Neural progenitor cell (in vitro differentiated cells): ENCODE results near the gene ZNF689. TPM values are rescaled to one million over a fixed set of nuclear protein-coding genes. Genes with fewer than 3 reads are reported as not detected.

Source experiments
- DNase-seq: peaks from one replicate; pipeline ENCODE4 v3.0.0-alpha.2; 2016; ENCODE audit warnings: low spot score
- H2AFZ ChIP-seq: fragments of 200-600 bp; sonication (generic); replicated peaks from 2 replicates; pipeline ENCODE4 v1.6.1; 2016; ENCODE audit warnings: antibody characterized with exemption
- H3F3A ChIP-seq: fragments of 200-600 bp; sonication (generic); 2 replicates; pipeline ENCODE4 v1.6.1; 2016; ENCODE audit warnings: antibody characterized with exemption, low read depth
- H3K27ac ChIP-seq: fragments of 200-600 bp; sonication (generic); 2 replicates; pipeline ENCODE4 v1.5.1; 2016; ENCODE audit warnings: mild to moderate bottlenecking
- H3K27me3 ChIP-seq: fragments of 200-600 bp; sonication (generic); 2 replicates; pipeline ENCODE4 v1.6.1; 2016; ENCODE audit warnings: mild to moderate bottlenecking, moderate library complexity
- H3K36me3 ChIP-seq: fragments of 200-600 bp; sonication (generic); 2 replicates; pipeline ENCODE4 v1.5.1; 2016
- H3K4me1 ChIP-seq: fragments of 200-600 bp; sonication (generic); 2 replicates; pipeline ENCODE4 v1.6.1; 2016; ENCODE audit warnings: mixed run types
- H3K4me2 ChIP-seq: fragments of 200-600 bp; sonication (generic); 2 replicates; pipeline ENCODE4 v1.6.1; 2016
- H3K4me3 ChIP-seq: fragments of 200-600 bp; sonication (generic); 2 replicates; pipeline ENCODE4 v1.5.1; 2016
- H3K79me2 ChIP-seq: fragments of 200-600 bp; sonication (generic); 2 replicates; pipeline ENCODE4 v1.6.1; 2016; ENCODE audit warnings: low read depth
- H3K9ac ChIP-seq: fragments of 200-600 bp; sonication (generic); 2 replicates; pipeline ENCODE4 v1.6.1; 2016
- H3K9me3 ChIP-seq: fragments of 200-600 bp; sonication (generic); 2 replicates; pipeline ENCODE4 v1.5.1; 2016; ENCODE audit warnings: low read depth
- H4K20me1 ChIP-seq: fragments of 200-600 bp; sonication (generic); 2 replicates; pipeline ENCODE4 v1.6.1; 2016; ENCODE audit warnings: low read depth
- H3K27ac Mint-ChIP-seq: 3 replicates; pipeline ENCODE4 v1.8.0; 2021; ENCODE audit warnings: mixed read lengths
- H3K27me3 Mint-ChIP-seq: 2 replicates; pipeline ENCODE4 v1.8.0; 2022; ENCODE audit warnings: low read depth, mild to moderate bottlenecking, inconsistent platforms, moderate library complexity, mixed read lengths; ENCODE audit not compliant: insufficient read depth
- H3K36me3 Mint-ChIP-seq: 3 replicates; pipeline ENCODE4 v1.8.0; 2021; ENCODE audit warnings: mixed read lengths
- H3K4me1 Mint-ChIP-seq: 3 replicates; pipeline ENCODE4 v1.8.0; 2021; ENCODE audit warnings: mixed read lengths
- H3K4me3 Mint-ChIP-seq: 3 replicates; pipeline ENCODE4 v1.8.0; 2021; ENCODE audit warnings: mild to moderate bottlenecking, moderate library complexity, mixed read lengths
- H3K9me3 Mint-ChIP-seq: 3 replicates; pipeline ENCODE4 v1.8.0; 2020; ENCODE audit warnings: mixed read lengths
- EZH2 ChIP-seq: fragments of 200-600 bp; sonication (generic); IDR thresholded peaks from 2 replicates; pipeline ENCODE4 v1.6.1; 2017; ENCODE audit warnings: antibody characterized with exemption, mild to moderate bottlenecking, moderate library complexity
- EZH2phosphoT487 ChIP-seq: fragments of 200-600 bp; sonication (generic); IDR thresholded peaks from 2 replicates; pipeline ENCODE4 v1.6.1; 2017; ENCODE audit warnings: antibody characterized with exemption
- total RNA-seq: library from RNA; depleted of rRNA; stranded (reverse); fragments of >200 nt; gene quantifications from 2 replicates; pipeline ENCODE4 v1.2.3, GENCODE V29; 2015; ENCODE audit warnings: low replicate concordance
- TF ChIP-seq, protein P1 (sequence below): fragments of 200-600 bp; sonication (generic); IDR thresholded peaks from 2 replicates; pipeline ENCODE4 v1.5.1; 2017; ENCODE audit warnings: antibody characterized with exemption, mild to moderate bottlenecking

The ZNF689 gene
- total RNA-seq, 1 donor from 2014 or later, result 9.2 TPM

DNA sequence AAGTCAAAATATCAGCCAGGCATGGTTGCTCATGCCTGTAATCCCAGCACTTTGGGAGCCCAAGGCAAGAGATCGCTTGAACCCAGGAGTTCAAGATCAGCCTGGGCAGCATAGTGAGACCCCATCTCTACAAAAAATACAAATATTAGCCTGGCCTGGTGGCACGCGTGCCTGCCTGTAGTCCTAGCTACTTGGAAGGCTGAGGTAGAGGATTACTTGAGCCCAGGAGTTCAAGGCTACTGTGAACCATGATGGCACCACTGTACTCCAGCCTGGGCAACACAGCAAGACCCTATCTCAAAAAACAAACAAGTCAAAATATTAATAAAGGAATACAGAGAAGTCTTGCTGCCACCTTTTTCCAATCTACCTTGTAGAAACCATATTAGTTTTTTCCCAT, 4.2 kb downstream of the ZNF689 start:
- H3K4me3 Mint-ChIP-seq, result no peak overlapping the region
- no peaks in the 10 kb centered on the region for H3K9me3 ChIP-seq

DNA sequence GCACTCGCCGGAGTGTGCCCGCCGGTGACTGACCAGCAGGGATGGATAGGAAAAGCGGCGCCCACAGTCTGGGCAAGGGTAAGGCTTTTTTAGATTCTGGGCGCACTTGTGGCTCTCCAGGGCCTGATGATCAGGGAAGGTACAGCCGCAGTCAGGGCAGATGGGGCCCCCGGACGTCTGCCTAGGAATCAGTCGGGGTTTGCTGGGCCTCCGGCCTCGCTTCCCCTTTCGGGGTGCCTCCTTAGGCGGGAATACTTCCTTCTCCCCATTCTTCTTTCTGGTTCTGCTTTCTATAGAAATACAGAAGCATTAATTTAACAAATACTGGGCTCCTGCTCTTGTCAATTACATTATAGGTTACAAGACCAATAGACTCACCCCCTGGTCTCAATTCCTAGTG, 5.0 kb downstream of the ZNF689 start:
- Histone ChIP-seq H3K9me3 (no peaks in the 10 kb centered on the region), H3F3A (peaks cover 13% of the 10 kb centered on the region), H3K27ac (no peak overlapping the region), H4K20me1 (no peaks in the 10 kb centered on the region), H3K9ac (no peak overlapping the region), H3K36me3 (no peaks in the 10 kb centered on the region), H3K27me3 (no peaks in the 10 kb centered on the region), H3K4me1 (no peaks in the 10 kb centered on the region), H3K79me2 (peaks cover 31% of the 10 kb centered on the region), H2AFZ (no peak overlapping the region), H3K4me3 (no peak overlapping the region), H3K4me2 (no peak overlapping the region)
- H3K27ac Mint-ChIP-seq, result no peak overlapping the region
- H3K27me3 Mint-ChIP-seq, result no peaks in the 10 kb centered on the region
- TF ChIP-seq, protein P1, sequence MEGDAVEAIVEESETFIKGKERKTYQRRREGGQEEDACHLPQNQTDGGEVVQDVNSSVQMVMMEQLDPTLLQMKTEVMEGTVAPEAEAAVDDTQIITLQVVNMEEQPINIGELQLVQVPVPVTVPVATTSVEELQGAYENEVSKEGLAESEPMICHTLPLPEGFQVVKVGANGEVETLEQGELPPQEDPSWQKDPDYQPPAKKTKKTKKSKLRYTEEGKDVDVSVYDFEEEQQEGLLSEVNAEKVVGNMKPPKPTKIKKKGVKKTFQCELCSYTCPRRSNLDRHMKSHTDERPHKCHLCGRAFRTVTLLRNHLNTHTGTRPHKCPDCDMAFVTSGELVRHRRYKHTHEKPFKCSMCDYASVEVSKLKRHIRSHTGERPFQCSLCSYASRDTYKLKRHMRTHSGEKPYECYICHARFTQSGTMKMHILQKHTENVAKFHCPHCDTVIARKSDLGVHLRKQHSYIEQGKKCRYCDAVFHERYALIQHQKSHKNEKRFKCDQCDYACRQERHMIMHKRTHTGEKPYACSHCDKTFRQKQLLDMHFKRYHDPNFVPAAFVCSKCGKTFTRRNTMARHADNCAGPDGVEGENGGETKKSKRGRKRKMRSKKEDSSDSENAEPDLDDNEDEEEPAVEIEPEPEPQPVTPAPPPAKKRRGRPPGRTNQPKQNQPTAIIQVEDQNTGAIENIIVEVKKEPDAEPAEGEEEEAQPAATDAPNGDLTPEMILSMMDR, result no peak
- TF ChIP-seq EZH2 (no peak), EZH2phosphoT487 (no peak)
- H3K36me3 Mint-ChIP-seq, result peaks cover 30% of the 10 kb centered on the region
- DNase-seq, result no peak
- peak overlapping the region; percentile 22 for H3K4me3 Mint-ChIP-seq
- peaks cover under 1% of the 10 kb centered on the region for H3K4me1 Mint-ChIP-seq
- H3K9me3 Mint-ChIP-seq, result peaks cover 4% of the 10 kb centered on the region

More for the DNA sequence above, 4.2 kb downstream of the ZNF689 start:
- H3K27ac Mint-ChIP-seq, result no peak overlapping the region
- Histone ChIP-seq H4K20me1 (no peaks in the 10 kb centered on the region), H3K4me3 (no peak overlapping the region), H3K27ac (no peak overlapping the region), H3K27me3 (no peaks in the 10 kb centered on the region), H3K79me2 (peaks cover 31% of the 10 kb centered on the region), H3K4me1 (no peaks in the 10 kb centered on the region), H3K9ac (no peak overlapping the region), H2AFZ (no peak overlapping the region), H3K4me2 (no peak overlapping the region), H3K36me3 (no peaks in the 10 kb centered on the region), H3F3A (peaks cover 15% of the 10 kb centered on the region)
- peaks cover 26% of the 10 kb centered on the region for H3K36me3 Mint-ChIP-seq
- DNase-seq, result no peak
- peaks cover 2% of the 10 kb centered on the region for H3K27me3 Mint-ChIP-seq
- no peak for TF ChIP-seq EZH2phosphoT487
- TF ChIP-seq EZH2, result no peak
- peaks cover under 1% of the 10 kb centered on the region for H3K9me3 Mint-ChIP-seq
- peaks cover 5% of the 10 kb centered on the region for H3K4me1 Mint-ChIP-seq

DNA sequence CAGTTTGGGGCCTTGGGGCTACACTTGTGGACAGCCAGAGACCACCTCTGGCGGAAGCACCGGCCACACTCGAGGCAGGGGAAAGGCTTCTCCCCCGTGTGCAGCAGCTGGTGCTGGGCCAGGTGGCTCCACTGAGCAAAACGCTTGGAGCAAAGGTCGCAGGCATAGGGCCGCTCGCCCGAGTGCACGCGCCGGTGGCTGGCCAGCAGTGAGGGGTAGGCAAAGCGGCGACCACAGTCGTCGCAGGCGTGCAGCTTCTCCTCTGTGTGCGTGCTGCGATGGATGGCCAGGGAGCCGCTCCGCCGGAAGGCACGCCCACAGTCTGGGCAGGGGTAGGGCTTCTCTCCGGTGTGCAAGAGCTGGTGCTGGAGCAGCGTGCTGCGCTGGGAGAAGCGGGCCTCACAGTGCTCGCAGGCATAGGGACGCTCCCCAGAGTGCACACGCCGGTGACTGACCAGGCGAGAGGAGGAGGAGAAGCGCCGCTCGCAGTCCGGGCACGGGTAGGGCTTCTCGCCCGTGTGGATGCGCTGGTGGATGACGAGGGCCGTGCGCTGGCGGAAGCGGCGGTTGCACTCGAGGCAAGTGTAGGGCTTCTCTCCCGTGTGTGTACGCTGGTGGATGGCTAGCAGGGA, 5.8 kb downstream of the ZNF689 start:
- Histone ChIP-seq H3K36me3 (no peaks in the 10 kb centered on the region), H3K27me3 (no peaks in the 10 kb centered on the region), H4K20me1 (no peaks in the 10 kb centered on the region), H3K9me3 (no peaks in the 10 kb centered on the region), H3K27ac (no peak overlapping the region), H3K4me2 (no peak overlapping the region), H3K79me2 (peaks cover 26% of the 10 kb centered on the region), H3K4me1 (no peaks in the 10 kb centered on the region), H3K9ac (no peak overlapping the region), H3F3A (peaks cover 13% of the 10 kb centered on the region), H2AFZ (no peak overlapping the region), H3K4me3 (no peak overlapping the region)
- Mint-ChIP-seq H3K27ac (no peak overlapping the region), H3K9me3 (peaks cover 4% of the 10 kb centered on the region), H3K4me1 (no peaks in the 10 kb centered on the region), H3K36me3 (peaks cover 30% of the 10 kb centered on the region), H3K4me3 (no peak overlapping the region), H3K27me3 (no peaks in the 10 kb centered on the region)
- TF ChIP-seq, protein P1, result no peak
- TF ChIP-seq EZH2 (no peak), EZH2phosphoT487 (no peak)
- DNase-seq, result no peak

DNA sequence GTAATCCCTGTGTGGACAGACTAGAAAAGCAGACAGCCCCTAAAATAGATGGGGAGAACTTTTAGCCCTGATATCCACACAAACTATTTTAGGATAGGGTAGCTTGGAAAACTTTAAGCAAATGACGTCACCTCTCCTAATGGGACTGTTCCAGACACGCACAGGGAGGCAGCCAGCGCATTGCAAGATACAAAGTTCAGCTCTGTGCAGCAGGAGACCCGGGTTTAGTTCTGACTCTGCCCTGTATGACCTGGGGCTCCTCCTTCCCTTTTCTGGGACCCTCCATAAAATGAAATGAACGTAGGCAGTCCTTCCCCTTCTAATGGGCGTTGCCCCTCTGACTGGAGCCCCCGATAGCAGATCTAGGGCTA, 6.3 kb downstream of the ZNF689 start:
- no peak for DNase-seq
- Histone ChIP-seq H2AFZ (no peak overlapping the region), H3F3A (peaks cover 13% of the 10 kb centered on the region), H3K27me3 (no peaks in the 10 kb centered on the region), H3K4me1 (no peaks in the 10 kb centered on the region), H4K20me1 (no peaks in the 10 kb centered on the region), H3K27ac (no peak overlapping the region), H3K9me3 (no peaks in the 10 kb centered on the region), H3K4me3 (no peak overlapping the region), H3K79me2 (peaks cover 21% of the 10 kb centered on the region), H3K9ac (no peak overlapping the region), H3K4me2 (no peak overlapping the region), H3K36me3 (no peaks in the 10 kb centered on the region)
- Mint-ChIP-seq H3K9me3 (peaks cover 4% of the 10 kb centered on the region), H3K4me1 (no peaks in the 10 kb centered on the region), H3K27ac (no peak overlapping the region), H3K36me3 (peaks cover 30% of the 10 kb centered on the region), H3K4me3 (no peak overlapping the region), H3K27me3 (no peaks in the 10 kb centered on the region)
- TF ChIP-seq EZH2phosphoT487, result no peak
- TF ChIP-seq, protein P1, result no peak
- no peak for TF ChIP-seq EZH2
